GM18499 (cell line): ENCODE measurements around the gene PAH.
"Not testable (repeated sequence)": the region's sequence is repeated elsewhere in the genome, so short reads cannot be mapped to it uniquely, and the experiment has no call there.

ENCODE experiments used
- ATAC-seq: cut with Tn5 transposase; IDR thresholded peaks from one replicate; pipeline ENCODE4 v1.9.1; 2021; ENCODE audit warnings: moderate number of reproducible peaks; ENCODE audit not compliant: insufficient read depth, unreplicated experiment

PAH gene

GRCh38 chr12:102847131-102847530 is 69.9 kb downstream of the PAH start:
- ATAC-seq, result no peak

- ATAC-seq, result no peak
These were observed 83.2 kb downstream of the PAH start for GRCh38 chr12:102833687-102834441.

- not testable (repeated sequence) for ATAC-seq
These were observed 84.2 kb downstream of the PAH start for GRCh38 chr12:102832826-102833225.

GRCh38 chr12:102824218-102824835 is 92.7 kb downstream of the PAH start:
- ATAC-seq, result no peak

GRCh38 chr12:102821149-102821548 is 95.9 kb downstream of the PAH start:
- no peak for ATAC-seq

- no peak for ATAC-seq
These were observed 100.1 kb downstream of the PAH start for GRCh38 chr12:102816816-102817434.

GRCh38 chr12:102814691-102815367 is 102.2 kb downstream of the PAH start:
- no peak for ATAC-seq

- ATAC-seq, result no peak
These were observed 104.7 kb downstream of the PAH start for GRCh38 chr12:102812344-102812743.

- no peak for ATAC-seq
These were observed 105.8 kb downstream of the PAH start for GRCh38 chr12:102811110-102811737.

- ATAC-seq, result no peak
These were observed 108.6 kb downstream of the PAH start for GRCh38 chr12:102808412-102808811.

- ATAC-seq, result no peak
These were observed 110.5 kb downstream of the PAH start for GRCh38 chr12:102806592-102806991.

- no peak for ATAC-seq
These were observed 110.9 kb downstream of the PAH start for GRCh38 chr12:102806110-102806509.

GRCh38 chr12:102800565-102800964 is 116.5 kb downstream of the PAH start:
- no peak for ATAC-seq

- ATAC-seq, result no peak
These were observed 117.8 kb downstream of the PAH start for GRCh38 chr12:102799229-102799628.

GRCh38 chr12:102797528-102797927 is 119.5 kb downstream of the PAH start:
- no peak for ATAC-seq

GRCh38 chr12:102793921-102794320 is 123.1 kb downstream of the PAH start:
- ATAC-seq, result no peak
